Fibroblast of skin of abdomen (primary cell): Measurements from ENCODE around the gene GSTA5. TPM values are rescaled to one million over a fixed set of nuclear protein-coding genes. Genes with fewer than 3 reads are reported as not detected.
"Not testable (repeated sequence)": the region's sequence is repeated elsewhere in the genome, so short reads cannot be mapped to it uniquely, and the experiment has no call there.

ENCODE experiments used
- DNase-seq: peaks from one replicate; pipeline ENCODE4 v3.0.0-alpha.2; 2013
- polyA plus RNA-seq, 2 experiments: library from polyadenylated mRNA; unstranded; fragments of 120-200 nt; gene quantifications; one replicate each; pipeline ENCODE4 v1.2.1, GENCODE V29; 2013; ENCODE audit not compliant: insufficient read length in 2 of 2

GSTA5 gene
- polyA plus RNA-seq (2013, experiment 1 of 2; ENCODE audit: insufficient read length), result not detected
- polyA plus RNA-seq (2013, experiment 2 of 2; ENCODE audit: insufficient read length), result not detected

DNA sequence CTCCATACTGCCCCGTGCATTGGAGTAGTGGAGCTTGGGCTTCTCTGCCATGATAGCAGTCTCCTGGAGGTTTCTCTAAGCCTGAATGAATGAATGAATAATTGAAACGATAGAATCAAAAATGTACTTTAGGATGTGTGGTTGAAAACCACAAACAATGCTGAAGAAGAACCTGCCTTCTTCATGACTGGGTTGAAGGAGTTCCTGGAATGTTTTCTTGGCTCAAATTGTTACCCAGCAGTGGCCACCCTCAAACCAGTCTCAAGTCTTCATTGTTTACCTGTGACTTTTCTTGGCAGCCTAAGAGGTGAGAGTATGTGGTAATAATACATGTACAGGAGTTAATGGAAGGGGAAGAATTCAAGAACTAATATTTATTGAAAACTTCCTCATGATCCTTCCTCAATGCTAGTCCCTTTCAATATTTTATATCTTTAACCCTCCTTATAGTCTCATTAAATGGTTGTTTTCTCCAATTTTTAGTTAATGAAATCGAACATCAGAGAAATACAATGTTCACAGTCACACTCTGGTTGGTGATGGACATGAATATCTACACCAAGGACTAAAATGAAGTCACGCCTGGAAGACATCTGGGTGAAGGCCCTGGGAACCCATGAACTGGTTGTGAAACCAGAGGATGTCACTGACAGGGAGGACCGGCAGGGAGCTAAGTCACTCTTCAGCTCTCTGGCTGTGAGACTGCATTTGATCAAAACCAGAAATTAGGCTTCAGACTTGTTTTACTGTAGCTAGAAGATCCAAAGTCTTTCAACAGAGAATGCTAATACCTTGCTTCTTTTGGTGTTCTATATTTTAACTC lies at the start of gene GSTA5:
GSTA5 (minus strand) TSS at position 51 of the 823 bp plus-strand sequence.
- no peak for DNase-seq

GRCh38 chr6:52890018-52890417 lies 49.4 kb upstream of the GSTA5 start:
- DNase-seq, result no peak

DNA sequence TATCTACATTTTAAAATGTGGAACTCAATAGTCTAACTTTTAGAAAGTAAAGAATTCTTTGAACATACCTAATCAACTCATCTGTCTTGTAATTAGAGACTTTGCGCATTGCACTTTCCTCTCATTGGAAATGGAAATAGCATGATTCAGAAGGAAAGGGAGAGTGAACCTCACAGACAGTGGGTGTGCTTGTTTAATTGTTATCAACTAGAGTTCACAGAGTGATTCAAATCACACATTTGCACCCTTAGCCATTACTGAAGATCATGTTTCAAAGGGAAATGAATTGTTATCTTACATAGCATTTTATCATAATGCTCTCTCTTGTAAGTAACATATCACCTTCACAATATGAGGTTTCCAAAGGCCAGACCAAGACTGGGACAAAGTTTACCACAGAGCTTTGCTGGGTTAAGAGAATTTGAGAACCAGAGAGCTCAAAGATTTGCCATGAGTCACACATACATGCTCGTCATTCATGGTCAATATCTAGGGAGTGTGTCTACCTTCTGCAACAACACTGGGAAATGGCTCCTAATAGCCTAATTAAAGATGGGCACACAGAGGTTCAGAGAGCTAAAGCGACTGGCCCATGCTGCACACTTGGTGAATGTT lies 47.4 kb upstream of the GSTA5 start:
- DNase-seq, result no peak

DNA sequence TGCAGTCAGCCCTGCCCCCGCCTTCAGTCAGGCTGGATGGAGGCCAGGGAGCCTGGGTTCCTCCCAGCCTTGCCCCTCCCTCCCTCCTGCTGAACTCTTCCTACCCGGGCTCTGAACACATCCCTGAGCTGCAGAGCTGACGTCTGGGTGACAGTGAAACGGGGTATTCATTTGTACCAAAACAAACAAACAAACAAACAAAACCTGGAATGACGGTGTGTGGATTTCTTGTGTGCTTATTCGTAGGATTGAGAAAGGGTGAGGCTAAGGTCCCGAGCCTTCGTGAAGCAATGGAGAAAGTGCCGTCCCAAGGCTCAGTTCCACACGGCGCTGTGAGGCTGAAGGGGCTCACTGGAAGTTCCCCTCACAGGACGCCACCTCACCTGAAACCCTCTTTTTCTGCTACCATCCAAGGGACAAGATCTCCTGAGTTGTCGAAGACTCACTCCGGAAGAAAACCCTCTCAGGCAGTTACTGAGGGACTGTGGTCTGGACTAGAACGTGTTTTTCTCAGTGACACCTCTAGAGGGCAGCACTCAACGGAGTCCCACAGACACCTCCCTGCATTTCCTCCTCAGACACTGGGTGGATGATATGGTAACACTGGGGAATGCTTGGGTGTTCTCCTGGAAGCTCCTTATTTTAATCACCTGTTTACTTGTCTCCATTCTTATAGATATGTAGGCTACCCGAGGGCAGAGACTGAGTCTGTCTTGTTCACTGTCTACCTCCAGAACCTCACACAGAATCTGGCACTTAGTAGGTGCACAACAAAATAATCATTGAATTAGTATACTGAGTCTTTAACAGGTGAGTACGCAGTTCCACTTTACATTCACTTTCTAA lies 41.6 kb upstream of the GSTA5 start:
- peak; percentile 73 for DNase-seq

GRCh38 chr6:52881662-52881995 lies 41.0 kb upstream of the GSTA5 start:
- DNase-seq, result no peak

GRCh38 chr6:52877786-52878185 lies 37.2 kb upstream of the GSTA5 start:
- DNase-seq, result no peak

GRCh38 chr6:52877168-52877567 lies 36.6 kb upstream of the GSTA5 start:
- peak; percentile 89 for DNase-seq

DNA sequence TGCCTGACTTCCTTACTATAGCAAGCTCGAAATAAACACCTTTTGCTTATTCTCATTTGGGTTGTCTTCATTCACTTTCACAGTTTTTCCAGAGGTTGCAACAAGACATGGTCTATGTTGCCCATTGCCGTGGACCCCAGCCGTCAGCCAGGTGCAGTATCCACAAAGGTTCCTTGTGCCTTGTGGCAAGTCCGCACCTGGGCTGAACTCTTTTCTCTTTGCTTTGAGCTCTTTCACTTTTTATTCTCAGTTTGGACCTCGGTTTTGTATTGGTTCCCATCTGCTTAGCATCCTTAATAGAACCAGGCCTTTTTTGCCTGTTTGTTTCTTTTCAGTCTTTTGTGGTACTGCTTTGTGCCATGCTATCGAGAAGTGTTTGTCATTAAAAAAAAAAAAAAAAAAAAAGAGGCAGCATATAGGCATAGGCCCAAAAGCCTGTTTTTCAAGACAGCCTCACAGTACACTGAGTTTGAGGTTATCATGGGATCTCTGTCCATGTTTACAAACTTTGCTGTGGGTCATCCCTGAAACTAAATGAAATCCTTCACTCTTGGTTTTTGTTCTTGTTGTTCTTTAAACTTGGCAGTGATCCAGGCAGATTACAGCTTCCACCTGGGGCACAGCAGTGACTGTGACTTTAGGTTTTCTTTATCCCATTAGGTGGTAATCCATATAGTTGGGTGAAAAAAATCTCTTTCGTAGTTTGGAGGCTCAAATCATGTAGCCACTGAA lies 35.6 kb upstream of the GSTA5 start:
- no peak for DNase-seq

DNA sequence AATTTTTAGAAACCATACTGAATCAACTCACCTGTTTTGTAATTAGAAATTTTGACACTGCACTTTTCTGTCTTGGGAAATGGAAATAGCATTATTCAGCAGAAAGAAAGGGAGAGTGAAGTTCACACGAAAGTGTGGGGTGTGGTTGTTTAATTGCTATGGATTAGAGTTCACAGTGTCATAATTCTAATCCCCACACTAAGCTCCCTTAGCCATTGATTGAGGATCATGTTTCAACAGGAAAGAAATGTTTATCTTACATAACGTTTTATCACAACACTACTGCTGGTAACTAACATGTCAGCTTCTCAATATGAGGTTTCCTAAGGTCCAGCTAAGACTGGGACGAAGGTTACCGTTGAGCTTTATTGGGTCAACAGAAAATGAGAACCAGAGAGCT lies 31.4 kb upstream of the GSTA5 start:
- no peak for DNase-seq

GRCh38 chr6:52871621-52872020 lies 31.0 kb upstream of the GSTA5 start:
- no peak for DNase-seq

- peak; percentile 33 for DNase-seq
Measured at GRCh38 chr6:52870335-52871091, 29.9 kb upstream of the GSTA5 start.

- DNase-seq, result not testable (repeated sequence)
Measured at GRCh38 chr6:52868899-52869298, 28.3 kb upstream of the GSTA5 start.

GRCh38 chr6:52868240-52868639 lies 27.6 kb upstream of the GSTA5 start:
- DNase-seq, result no peak

GRCh38 chr6:52861151-52861550 lies 20.5 kb upstream of the GSTA5 start:
- DNase-seq, result not testable (repeated sequence)

DNA sequence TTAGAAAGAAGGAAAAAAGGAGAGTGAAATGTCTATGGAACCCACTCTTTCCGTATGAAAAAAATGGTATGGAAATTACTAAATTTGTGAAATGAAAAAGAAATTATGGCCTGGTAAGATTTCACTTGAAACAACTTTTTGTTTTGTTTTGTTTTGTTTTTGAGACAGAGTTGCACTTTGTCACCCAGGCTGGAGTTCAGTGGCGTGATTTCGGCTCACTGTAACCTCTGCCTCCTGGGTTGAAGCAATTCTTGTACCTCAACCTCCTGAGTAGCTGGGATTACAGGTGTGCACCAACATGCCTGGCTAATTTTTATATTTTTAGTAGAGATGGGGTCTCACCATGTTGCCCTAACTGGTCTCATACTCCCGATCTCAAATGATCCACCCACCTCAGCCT lies 17.8 kb upstream of the GSTA5 start:
- no peak for DNase-seq

DNA sequence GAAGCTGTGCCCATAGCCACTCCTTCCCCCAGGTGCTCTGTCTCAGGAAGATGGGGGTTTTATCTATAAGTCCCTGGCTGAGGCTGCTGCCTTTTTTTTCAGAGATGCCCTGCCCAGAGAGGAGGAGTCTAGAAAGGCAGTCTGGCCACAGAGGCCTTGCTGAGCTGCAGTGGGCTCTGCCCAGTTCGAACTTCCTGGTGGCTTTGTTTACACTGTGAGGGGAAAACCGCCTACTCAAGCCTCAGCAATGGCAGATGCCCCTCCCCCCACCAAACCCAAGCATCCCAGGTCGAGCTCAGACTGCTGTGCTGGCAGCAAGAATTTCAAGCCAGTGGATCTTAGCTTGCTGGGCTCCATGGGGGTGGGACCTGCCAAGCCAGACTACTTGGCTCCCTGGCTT lies 15.5 kb upstream of the GSTA5 start:
- DNase-seq, result not testable (repeated sequence)

DNA sequence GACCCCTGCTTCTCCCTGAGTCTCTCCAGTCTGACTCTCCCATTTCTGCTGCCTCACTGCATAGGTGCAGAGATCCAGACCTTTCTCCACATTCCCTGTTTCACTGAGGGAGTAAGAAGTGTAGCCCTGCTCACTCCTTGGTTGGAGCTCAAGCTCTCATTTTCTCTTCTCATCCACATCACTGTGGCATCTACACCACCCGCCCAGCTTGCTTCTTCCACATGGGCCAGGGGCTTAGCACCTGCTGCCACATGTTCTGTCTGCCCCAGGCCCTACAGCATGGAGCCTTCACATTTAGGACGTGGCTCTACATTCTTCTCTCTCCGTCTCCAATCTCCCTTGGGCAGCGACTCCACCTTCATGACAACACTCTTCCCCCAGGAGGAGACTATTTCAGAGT lies 8.5 kb upstream of the GSTA5 start:
- no peak for DNase-seq

DNA sequence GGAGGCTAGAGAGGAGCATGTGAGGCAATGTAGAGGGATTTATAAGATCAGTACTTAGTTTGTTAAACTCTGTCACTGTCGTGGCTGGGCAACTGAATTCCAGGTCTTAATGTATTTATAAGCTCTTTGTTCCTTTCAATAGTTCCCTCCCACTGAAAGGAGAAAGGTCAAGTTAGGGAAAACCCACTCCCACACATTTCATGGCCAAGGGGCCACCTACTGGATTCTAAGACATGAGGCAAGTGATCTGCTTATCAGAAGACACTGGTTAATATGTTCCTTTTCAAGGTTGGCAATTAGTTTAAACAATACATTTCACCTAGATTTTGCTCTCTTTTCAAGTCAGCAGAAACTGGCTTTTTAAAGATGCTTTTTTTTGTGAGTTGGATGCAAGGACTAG lies 5.4 kb upstream of the GSTA5 start:
- no peak for DNase-seq

- no peak for DNase-seq
Measured at GRCh38 chr6:52843605-52844004, 3.0 kb upstream of the GSTA5 start.

DNA sequence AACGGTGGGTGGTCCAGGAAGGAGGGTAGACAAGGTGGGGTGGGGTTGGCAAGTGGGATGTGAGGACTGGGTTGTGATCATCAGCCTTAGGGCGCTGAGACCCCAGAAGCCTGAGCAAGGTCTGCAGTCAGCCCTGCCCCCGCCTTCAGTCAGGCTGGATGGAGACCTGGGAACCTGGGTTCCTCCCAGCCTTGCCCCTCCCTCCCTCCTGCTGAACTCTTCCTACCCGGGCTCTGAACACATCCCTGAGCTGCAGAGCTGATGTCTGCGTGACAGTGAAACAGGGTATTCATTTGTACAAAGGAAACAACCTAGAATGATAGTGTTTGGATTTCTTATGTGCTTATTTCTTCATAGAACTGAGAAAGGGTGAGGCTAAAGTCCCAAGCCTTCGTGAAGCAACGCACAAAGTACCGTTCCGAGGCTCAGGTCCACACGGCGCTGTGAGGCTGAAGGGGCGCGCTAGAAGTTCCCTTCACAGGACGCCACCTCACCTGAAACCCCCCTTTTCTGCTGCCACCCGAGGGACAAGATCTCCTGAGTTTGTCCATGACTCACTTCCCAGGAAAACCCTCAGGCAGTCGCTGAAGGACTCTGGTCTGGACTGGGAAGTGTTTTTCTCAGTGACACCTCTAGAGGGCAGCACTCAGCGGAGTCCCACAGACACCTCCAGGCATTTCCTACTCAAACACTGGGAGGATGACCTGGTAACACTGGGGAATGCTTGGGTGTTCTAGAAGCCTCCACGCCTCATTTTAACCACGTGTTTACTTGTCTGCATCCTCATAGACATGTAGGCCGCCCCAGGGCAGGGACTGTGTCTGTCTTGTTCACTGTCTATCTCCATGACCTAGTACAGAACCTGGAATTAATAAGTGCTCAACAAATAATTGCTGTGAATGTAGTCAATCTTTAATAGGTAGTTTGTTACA lies 1.2 kb downstream of the GSTA5 start:
- DNase-seq, result peak; percentile 60

GRCh38 chr6:52834481-52834880 lies 6.1 kb downstream of the GSTA5 start:
- DNase-seq, result no peak
